Stimulated activated naive CD8-positive, alpha-beta T cell treated with anti-CD3 and anti-CD28 coated beads, Interleukin-15, amount 100 ng/mL, for 72 hours (primary cell): ENCODE data around the gene SPOCK1.

Source experiments
- ATAC-seq: fragments of 150-1000 bp; cut with Tn5 transposase; 2 replicates; pipeline ENCODE4 v1.10.0; 2021; ENCODE audit warnings: mild to moderate bottlenecking, moderate library complexity
- DNase-seq, 2 donors: peaks; one replicate each; pipeline ENCODE4 v3.0.0; 2021 to 2022
- H3K27ac Mint-ChIP-seq, 2 donors: one replicate each; pipeline ENCODE4 v1.8.0; 2022; ENCODE audit warnings: mild to moderate bottlenecking in 2 of 2, mixed read lengths in 2 of 2, moderate library complexity in 2 of 2
- H3K27me3 Mint-ChIP-seq: one replicate; pipeline ENCODE4 v1.8.0; 2022; ENCODE audit warnings: mixed read lengths
- H3K4me1 Mint-ChIP-seq: one replicate; pipeline ENCODE4 v1.8.0; 2022; ENCODE audit warnings: mild to moderate bottlenecking, mixed read lengths
- H3K4me3 Mint-ChIP-seq, 2 donors: one replicate each; pipeline ENCODE4 v1.8.0; 2022; ENCODE audit warnings: mild to moderate bottlenecking in 2 of 2, mixed read lengths in 2 of 2, moderate library complexity in 1 of 2
- H3K9me3 Mint-ChIP-seq, 2 donors: one replicate each; pipeline ENCODE4 v1.8.0; 2022; ENCODE audit warnings: mixed read lengths in 2 of 2

The SPOCK1 gene

DNA sequence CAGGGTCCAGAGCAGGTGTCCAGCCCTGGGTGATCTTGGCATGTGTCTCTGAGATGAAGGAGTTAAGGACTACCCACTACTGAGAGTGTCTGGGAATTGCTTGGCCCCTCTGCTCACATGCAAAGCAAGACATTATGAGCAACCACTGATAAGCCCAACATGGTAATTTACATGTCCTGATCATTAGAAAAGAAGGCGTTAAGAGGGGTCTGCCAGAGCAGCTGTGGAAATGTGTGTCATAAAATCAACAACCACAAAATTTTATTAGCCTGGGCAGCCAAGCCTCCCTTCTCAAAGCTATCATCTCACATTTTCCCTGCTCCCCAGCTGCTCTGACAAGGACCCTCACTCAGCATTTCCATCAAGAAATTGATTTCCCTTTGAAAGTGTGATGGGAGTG, 351.0 kb downstream of the SPOCK1 start:
- DNase-seq (no peak), ATAC-seq (no peak)
- Mint-ChIP-seq H3K27ac (no peak overlapping the region), H3K4me3 (no peak overlapping the region), H3K9me3 (peaks cover 0 to 3% of the 10 kb centered on the region in 2 donors), H3K27me3 (peaks cover 27% of the 10 kb centered on the region), H3K4me1 (no peaks in the 10 kb centered on the region)

DNA sequence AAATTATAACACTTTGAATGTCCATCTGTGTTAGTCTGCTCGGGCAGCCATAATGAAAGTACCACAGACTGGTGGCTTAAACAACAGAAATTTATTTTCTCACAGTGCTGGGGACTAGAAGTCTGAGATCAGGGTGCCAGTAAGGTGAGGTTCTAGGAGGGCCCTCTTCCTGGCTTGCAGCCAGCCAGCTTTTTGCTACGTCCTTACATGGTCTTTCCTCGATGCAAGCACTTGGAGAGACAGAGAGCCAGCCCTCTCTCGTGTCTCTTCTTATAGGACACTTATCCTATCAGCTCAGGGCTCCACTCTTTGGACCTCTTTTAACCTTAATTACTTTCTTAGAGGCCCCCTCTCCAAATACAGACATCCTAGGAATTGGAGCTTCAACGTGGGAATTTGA, 351.8 kb downstream of the SPOCK1 start:
- ATAC-seq (no peak), DNase-seq (no peak)
- no peaks in the 10 kb centered on the region for H3K4me1 Mint-ChIP-seq
- H3K9me3 Mint-ChIP-seq, result no peaks in the 10 kb centered on the region
- no peak overlapping the region for H3K4me3 Mint-ChIP-seq
- peaks cover 19% of the 10 kb centered on the region for H3K27me3 Mint-ChIP-seq
- no peak overlapping the region for H3K27ac Mint-ChIP-seq

DNA sequence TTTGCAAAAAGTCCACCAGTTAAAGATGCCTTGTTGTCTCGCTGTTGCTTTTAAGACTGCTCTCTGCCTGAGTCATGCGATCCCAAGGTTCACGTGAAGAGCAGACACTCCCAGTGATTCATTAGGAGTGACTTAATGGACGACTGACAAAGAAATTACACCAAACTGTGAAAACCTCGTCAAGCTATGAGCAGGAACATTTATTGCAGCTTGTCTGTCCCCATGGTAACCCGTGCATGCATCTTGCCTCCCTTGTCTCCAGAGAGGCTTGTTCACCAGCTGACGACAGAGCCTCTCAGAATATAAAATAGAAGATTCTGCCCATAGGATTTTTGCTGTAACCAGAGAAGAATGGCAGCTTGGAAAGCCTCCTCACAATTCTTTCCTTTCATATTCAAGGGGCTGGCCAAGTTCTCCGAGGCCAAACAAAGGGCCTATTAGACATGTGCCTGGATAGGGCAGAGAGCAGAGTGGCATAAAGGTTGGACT, 352.7 kb downstream of the SPOCK1 start:
- no peak for DNase-seq
- no peaks in the 10 kb centered on the region for H3K4me1 Mint-ChIP-seq
- H3K27me3 Mint-ChIP-seq, result peaks cover 16% of the 10 kb centered on the region
- no peak overlapping the region for H3K4me3 Mint-ChIP-seq
- H3K27ac Mint-ChIP-seq, result peak overlapping the region in 1 of 2 donors; percentile 43
- ATAC-seq, result no peak
- H3K9me3 Mint-ChIP-seq, result no peaks in the 10 kb centered on the region

DNA sequence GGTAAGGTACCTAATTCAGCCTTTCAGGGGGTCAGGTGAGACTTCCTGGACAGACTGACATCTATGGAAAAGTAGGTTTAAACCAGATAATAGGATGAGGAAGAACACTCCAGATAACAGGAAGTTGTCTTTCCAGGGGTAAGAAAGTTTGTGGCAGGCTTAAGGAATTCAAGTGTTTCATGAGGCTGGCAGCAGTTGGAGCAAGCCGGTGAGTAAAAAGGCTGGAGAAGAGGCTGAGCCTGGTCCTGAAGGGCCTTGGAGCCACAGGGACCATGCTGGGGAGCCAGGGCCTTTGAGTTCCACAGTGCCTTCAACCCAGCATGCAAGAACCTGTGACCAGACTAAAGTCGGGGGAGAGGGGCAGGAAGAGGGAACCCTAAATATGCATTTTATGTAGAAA, 353.4 kb downstream of the SPOCK1 start:
- no peak overlapping the region for H3K27ac Mint-ChIP-seq
- ATAC-seq (no peak), DNase-seq (no peak)
- H3K27me3 Mint-ChIP-seq, result peaks cover 16% of the 10 kb centered on the region
- H3K9me3 Mint-ChIP-seq, result no peaks in the 10 kb centered on the region
- no peak overlapping the region for H3K4me3 Mint-ChIP-seq
- no peaks in the 10 kb centered on the region for H3K4me1 Mint-ChIP-seq

DNA sequence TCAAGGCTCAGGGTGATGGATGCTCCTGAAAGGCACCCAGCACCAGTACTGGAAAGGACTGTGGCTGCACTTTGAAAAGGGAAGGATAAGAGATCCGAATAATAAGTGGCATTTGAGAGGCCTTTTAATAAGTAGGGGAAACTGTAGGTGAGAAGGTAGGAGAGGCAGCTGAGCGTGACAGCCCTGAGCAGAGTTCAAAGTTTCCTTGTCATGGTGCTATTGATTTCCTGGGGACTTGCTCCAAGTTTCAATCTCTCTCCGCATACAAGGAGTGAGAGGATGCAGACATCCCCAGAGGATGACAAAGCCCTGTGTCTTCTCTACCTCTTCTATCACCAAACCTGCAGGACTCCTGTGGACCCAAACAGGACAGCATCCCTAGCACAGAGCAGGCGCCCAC, 354.5 kb downstream of the SPOCK1 start:
- no peak overlapping the region for H3K27ac Mint-ChIP-seq
- peaks cover 16% of the 10 kb centered on the region for H3K27me3 Mint-ChIP-seq

DNA sequence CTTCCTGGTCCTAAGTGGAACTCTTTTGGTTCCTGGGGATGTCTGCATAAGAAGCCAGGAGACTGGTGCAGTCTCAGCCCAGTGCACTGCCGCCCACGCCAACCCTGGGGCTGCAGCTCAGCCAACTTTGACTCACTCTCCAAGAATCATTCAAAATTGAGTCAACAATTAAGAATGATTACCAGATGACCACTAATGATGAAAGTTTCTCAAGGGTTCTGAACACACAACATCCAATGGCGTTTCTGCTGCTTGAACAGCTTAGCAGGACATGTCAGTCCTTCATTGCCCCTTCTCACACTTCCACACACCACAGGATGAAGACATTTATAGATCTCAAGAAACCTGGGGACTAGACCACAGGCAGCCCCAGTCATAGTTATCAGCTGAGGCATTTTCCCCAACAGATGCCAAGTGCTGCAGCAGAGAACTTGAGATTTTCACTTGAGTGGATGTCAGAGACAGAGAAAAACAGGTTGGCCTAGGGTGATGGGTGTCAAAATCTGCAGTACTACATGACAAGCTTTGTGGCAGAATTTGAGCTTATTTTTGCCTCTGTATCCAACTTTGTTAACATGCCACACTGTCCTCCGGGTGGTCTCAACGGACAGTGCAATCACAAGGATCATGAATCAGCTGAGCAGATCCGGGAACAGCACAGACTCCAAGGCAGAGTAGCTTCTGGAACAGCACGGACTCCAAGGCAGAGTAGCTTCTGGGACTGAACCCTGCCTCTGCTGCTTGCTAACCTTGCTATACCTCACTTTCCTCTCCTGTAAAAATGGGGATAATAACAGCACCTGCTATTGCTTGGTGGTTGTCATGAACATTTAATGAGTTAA, 356.1 kb downstream of the SPOCK1 start:
- DNase-seq, result no peak
- H3K4me3 Mint-ChIP-seq, result no peak overlapping the region
- no peaks in the 10 kb centered on the region for H3K9me3 Mint-ChIP-seq

More for the DNA sequence above, 354.5 kb downstream of the SPOCK1 start:
- H3K9me3 Mint-ChIP-seq, result no peaks in the 10 kb centered on the region
- DNase-seq, result no peak
- ATAC-seq, result no peak
- no peaks in the 10 kb centered on the region for H3K4me1 Mint-ChIP-seq
- no peak overlapping the region for H3K4me3 Mint-ChIP-seq

DNA sequence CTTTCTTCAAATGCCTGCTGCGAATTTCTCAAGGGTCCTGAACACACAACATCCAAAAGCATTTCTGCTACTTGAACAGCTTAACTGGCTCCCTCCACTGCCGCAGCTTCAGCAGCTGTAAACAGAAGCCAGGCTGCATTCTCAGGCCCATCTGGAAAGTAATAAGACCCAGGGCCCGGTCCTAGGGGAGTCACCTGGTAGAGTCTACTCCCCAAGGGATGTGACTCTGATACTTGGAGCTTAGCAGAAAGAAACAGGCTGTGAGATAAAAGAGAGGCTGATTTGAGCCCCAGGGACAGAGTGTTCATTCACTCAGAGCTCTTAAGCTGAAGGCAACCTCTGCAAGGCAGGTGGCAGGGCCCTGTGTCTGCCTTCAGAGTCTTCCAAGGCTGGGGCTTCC, 356.8 kb downstream of the SPOCK1 start:
- H3K4me1 Mint-ChIP-seq, result no peaks in the 10 kb centered on the region
- no peak overlapping the region for H3K4me3 Mint-ChIP-seq
- H3K9me3 Mint-ChIP-seq, result no peaks in the 10 kb centered on the region
- ATAC-seq (no peak), DNase-seq (no peak)
- peaks cover 7% of the 10 kb centered on the region for H3K27me3 Mint-ChIP-seq
- H3K27ac Mint-ChIP-seq, result no peak overlapping the region

More for the DNA sequence above, 356.1 kb downstream of the SPOCK1 start:
- H3K27ac Mint-ChIP-seq, result no peak overlapping the region
- peaks cover 10% of the 10 kb centered on the region for H3K27me3 Mint-ChIP-seq
- ATAC-seq, result peak; percentile 28
- H3K4me1 Mint-ChIP-seq, result no peaks in the 10 kb centered on the region

DNA sequence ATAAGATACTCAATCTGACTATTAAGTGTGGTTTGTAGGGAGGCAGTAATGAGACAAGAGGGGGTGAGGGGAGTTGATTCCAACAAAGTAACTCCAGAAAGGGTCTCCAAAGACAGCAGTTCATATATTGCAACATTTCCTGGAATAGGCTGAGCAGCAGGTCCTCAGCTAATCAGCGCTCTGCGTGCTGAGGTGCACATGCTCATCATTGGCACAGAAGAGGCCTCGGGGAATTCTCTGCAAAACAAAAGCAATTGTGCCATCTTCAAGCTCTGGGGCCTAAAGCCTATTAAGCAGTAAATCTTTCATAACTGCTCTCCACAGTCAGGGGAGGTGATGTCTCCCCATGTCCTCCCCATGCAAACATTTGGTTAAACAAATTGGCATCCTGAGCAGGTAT, 357.3 kb downstream of the SPOCK1 start:
- DNase-seq (no peak), ATAC-seq (no peak)
- Mint-ChIP-seq H3K27ac (no peak overlapping the region), H3K4me1 (no peaks in the 10 kb centered on the region), H3K9me3 (no peaks in the 10 kb centered on the region), H3K4me3 (no peak overlapping the region), H3K27me3 (peaks cover 5% of the 10 kb centered on the region)

DNA sequence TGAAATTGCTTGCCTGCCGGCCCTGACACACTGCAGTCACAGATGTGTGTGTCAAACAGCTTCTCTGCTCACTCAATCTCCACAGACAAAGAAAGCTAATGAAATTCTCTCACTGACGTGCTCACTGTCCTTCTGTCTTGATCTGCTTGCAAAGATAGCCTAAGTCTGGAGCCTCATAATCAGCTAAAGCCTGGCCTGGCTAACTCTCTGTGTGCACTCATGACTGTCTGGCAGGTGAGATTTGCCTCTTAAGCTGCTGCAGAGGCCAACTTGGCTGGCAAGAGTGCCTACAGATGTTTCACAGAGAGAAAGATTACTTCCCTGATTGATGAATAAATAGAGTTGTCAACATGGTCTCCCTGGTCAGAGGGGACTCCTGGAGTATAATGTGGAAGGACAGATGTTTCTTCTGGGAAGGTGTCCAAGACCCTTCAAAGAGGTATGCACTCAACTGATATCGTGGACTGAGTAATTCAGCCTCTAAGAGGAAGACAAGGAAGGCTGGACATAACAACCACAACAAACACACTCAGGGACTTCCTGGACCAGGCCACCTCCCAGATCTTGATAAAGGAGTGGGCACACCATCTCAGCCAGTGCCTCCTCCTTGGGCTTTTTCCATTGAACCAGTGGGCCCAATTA, 362.0 kb downstream of the SPOCK1 start:
- Mint-ChIP-seq H3K9me3 (no peaks in the 10 kb centered on the region), H3K4me1 (no peaks in the 10 kb centered on the region), H3K27me3 (peaks cover 9% of the 10 kb centered on the region), H3K27ac (peak overlapping the region in 1 of 2 donors; percentile 15), H3K4me3 (no peak overlapping the region)
- no peak for ATAC-seq
- no peak for DNase-seq

DNA sequence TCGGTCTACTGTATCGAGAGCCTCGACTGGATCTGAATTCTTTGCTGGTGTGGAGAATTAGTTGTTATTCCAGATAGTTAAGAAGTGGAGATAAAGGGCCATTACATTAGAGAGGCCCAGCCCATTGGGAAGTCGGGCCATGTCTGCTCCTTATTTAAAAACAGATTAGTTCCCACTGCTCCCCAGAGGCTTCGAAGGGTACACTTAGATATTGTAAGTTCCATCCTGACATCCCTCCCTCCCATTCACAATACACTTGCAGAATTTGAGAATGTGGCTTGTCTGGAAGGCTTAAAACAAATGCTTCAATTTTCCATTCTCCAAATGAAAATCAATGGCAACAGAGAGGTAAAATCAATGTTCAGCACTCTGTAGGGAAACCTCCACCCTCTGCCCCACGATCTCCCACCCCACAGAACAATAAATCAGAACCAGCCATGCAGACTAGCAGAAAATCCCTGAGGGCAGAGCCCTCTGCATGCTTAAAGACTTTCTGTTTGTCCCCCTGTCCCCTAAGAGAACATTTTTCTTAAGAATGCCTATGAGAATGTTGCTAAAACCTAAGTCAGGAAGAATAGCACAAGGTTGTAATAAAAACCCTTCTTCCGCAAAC, 364.1 kb downstream of the SPOCK1 start:
- Mint-ChIP-seq H3K9me3 (no peaks in the 10 kb centered on the region), H3K27ac (peak overlapping the region in 1 of 2 donors; percentile 35), H3K4me3 (no peak overlapping the region), H3K4me1 (no peaks in the 10 kb centered on the region), H3K27me3 (peaks cover 17% of the 10 kb centered on the region)
- ATAC-seq, result no peak
- DNase-seq, result no peak

DNA sequence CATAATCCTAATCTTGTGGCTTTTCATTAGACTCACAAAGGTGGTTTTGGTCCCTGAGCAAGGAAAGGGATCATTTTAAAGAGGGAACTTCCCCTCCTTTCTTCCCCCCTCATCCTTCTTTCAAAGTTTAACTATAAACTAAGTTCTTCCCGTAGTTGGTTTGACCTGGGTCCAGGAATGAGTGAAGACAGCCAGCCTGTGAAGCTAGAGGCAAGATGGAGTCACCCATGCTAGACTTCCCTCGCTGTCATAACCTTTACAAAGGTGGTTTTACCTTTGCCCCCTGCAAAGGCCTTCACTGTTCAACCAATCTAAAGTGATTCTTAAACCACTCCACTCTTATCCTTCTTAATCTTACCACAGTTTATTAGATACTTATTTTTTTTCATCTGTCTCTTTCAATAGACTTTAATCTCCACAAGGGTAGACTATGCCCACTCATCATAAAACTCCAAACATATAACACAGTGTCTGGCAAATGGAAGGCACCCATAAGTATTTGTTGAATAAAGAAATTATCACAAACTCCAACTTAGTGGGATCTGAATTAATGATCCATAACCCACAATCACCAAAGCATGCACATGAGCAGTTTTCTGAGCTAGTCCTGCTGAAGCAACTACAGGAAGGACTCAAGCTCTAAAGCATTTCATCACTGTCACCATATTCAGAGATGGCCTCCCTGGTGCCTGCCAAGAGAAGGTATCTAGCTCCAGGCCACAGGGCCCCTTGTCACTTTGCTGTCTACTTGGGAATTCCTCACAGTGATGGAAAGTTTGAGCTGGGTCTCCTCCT, 369.0 kb downstream of the SPOCK1 start:
- no peaks in the 10 kb centered on the region for H3K9me3 Mint-ChIP-seq
- no peak overlapping the region for H3K27ac Mint-ChIP-seq
- DNase-seq (no peak), ATAC-seq (no peak)
- no peaks in the 10 kb centered on the region for H3K4me1 Mint-ChIP-seq
- no peak overlapping the region for H3K4me3 Mint-ChIP-seq
- H3K27me3 Mint-ChIP-seq, result peaks cover 11% of the 10 kb centered on the region

DNA sequence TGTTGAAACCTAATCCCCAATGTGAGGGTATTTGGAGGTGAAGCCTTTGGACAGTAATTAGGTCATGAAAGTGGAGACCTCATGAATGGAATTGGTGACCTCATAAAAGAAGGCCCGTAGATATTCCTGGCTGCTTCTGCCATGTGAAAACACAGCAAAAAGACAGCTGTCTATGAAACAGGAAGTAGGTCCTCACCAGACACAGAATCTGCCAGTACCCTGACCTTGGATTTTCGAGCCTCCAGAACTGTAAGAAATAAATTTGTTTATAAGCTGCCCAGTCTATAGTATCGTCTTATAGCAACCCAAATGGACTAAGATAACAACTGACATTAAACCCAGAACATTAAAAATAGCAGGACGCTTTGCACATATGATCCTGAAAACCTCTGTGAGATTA, 371.1 kb downstream of the SPOCK1 start:
- no peak for DNase-seq
- Mint-ChIP-seq H3K4me3 (no peak overlapping the region), H3K4me1 (no peaks in the 10 kb centered on the region), H3K27ac (no peak overlapping the region), H3K9me3 (no peaks in the 10 kb centered on the region), H3K27me3 (peaks cover 8% of the 10 kb centered on the region)
- no peak for ATAC-seq

DNA sequence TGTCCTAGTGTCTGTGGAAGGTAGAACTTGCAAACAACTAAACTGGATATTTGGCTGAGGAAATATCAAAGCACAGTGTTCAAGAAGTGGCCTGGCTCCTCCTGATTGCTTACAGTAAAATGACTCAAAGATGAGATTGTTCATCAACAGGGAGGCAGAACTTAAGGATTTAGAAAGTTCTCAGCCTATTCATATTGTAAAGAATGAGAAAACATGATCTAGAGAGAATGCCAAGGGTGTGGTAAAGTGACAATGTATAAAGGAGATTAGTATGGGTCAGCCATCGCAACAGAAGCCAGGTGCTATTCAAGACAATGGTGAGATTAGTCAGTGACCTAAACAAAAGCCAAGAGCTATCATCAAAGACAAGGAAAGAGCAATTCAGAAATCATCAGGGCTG, 372.3 kb downstream of the SPOCK1 start:
- ATAC-seq (no peak), DNase-seq (no peak)
- no peak overlapping the region for H3K4me3 Mint-ChIP-seq
- peaks cover 8% of the 10 kb centered on the region for H3K27me3 Mint-ChIP-seq
- H3K27ac Mint-ChIP-seq, result no peak overlapping the region
- no peaks in the 10 kb centered on the region for H3K4me1 Mint-ChIP-seq
- no peaks in the 10 kb centered on the region for H3K9me3 Mint-ChIP-seq

DNA sequence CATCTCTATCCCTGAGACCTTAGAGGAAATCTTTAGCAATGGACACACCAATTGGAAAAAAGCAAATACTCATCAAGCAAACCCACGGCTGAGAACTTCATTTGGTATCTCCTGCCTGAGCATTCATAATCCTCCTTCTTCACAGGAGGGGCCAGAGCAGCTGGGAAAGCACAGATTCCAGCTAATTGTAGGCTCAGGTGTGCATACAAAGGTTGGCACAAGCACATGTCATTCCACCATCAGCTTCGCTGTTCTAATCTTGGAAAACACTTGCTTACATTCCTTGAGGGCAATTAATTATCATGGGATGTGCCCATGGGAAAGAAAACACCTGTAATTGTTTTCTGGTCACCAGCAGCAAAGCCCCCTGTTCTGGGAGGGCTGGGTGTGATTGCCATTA, 376.6 kb downstream of the SPOCK1 start:
- no peak for DNase-seq
- Mint-ChIP-seq H3K9me3 (no peaks in the 10 kb centered on the region), H3K4me3 (no peak overlapping the region), H3K27ac (no peak overlapping the region), H3K27me3 (no peaks in the 10 kb centered on the region), H3K4me1 (no peaks in the 10 kb centered on the region)
- ATAC-seq, result no peak

DNA sequence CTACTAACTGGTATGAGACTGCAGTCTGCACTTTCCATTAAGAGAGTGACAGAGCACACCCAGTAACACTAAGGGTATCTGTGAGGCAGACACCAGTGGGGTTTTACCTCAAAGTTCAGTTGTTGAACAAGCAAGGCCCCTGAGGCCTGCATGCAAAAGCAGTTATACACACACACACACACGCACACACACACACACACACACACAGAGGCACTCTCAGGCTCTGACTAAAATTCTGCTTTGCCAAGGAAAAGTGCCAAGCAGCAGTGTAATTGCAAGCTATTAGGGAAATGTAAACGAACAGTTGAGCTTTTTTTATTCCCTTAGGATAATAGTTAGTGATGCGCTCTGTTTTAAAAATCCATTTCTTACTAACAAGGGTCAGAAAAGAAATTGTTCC, 377.1 kb downstream of the SPOCK1 start:
- ATAC-seq (no peak), DNase-seq (no peak)
- peaks cover 0 to 3% of the 10 kb centered on the region in 2 donors for H3K9me3 Mint-ChIP-seq
- H3K4me3 Mint-ChIP-seq, result no peak overlapping the region
- no peaks in the 10 kb centered on the region for H3K4me1 Mint-ChIP-seq
- peaks cover 4% of the 10 kb centered on the region for H3K27me3 Mint-ChIP-seq
- no peak overlapping the region for H3K27ac Mint-ChIP-seq
